ENCODE data around the gene KCNJ13. TPM values are rescaled to one million over a fixed set of nuclear protein-coding genes. Genes with fewer than 3 reads are reported as not detected.

Gene KCNJ13
- total RNA-seq, 4 donors from 2014 or later, result not detected

- peaks cover 0 to 25% (median 12%) of the 10 kb centered on the region in 4 donors for H3K36me3 ChIP-seq
- DNase-seq, result no peak
- WGBS, 2 donors (ENCODE audit: low coverage in 1 of 2), result 42 to 54% methylated on average over 1 of the region's 1 CpG
- no peaks in the 10 kb centered on the region for H3K27me3 ChIP-seq
- peaks cover 0 to 35% (median 7%) of the 10 kb centered on the region in 4 donors for H3K4me1 ChIP-seq
- intact Hi-C loops (cut with DNase I; ENCODE audit: low total_unique reads), result no loop called here
- TF ChIP-seq POLR2A (IDR thresholded peaks at IDR 0.05), result no peak
- no peak for TF ChIP-seq EP300 (IDR thresholded peaks at IDR 0.05; ENCODE audit: low read depth)
- no peak for TF ChIP-seq POLR2AphosphoS5 (IDR thresholded peaks at IDR 0.05)
- no peak for TF ChIP-seq CTCF (IDR thresholded peaks at IDR 0.05)
- no peak overlapping the region for H3K27ac ChIP-seq
- H3K9me3 ChIP-seq, result no peaks in the 10 kb centered on the region
- in situ Hi-C loops (cut with MboI; ENCODE audit: low pct_ligation_motif_present in 1 of 4, low pct_unique_long_range_greater_than_20kb in 1 of 4, low sequenced_read_pairs in 3 of 4), result no loop called here
- no peak overlapping the region for H3K4me3 ChIP-seq
Observed at GRCh38 chr2:232744963-232745362, 31.4 kb downstream of the KCNJ13 start.

DNA sequence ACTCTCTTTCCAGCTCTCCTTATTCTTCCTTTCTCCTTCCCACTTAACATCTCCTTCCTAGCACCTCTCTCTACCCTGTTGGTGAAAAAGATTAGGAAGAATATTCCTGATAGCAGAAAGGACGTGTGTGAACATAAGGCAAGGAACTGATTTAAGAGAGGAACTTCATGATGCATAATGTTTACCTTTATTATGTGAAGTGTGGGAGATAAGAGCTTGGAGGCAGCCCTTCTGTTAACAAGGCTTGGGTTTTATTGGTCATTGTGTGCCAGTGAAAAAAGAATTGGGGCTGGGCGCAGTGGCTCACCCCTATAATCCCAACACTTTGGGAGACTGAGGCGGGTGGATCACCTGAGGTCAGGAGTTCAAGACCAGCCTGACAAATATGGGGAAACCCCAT lies 34.4 kb downstream of the KCNJ13 start:
- Histone ChIP-seq H3K27me3 (no peaks in the 10 kb centered on the region), H3K9me3 (no peaks in the 10 kb centered on the region), H3K36me3 (peaks cover 0 to 4% (median under 1%) of the 10 kb centered on the region in 4 donors), H3K27ac (no peak overlapping the region), H3K4me1 (peaks cover 0 to 35% (median 7%) of the 10 kb centered on the region in 4 donors), H3K4me3 (no peak overlapping the region)
- in situ Hi-C loops (cut with MboI; ENCODE audit: low pct_ligation_motif_present in 1 of 4, low pct_unique_long_range_greater_than_20kb in 1 of 4, low sequenced_read_pairs in 3 of 4), result no loop called here
- no peak for DNase-seq
- intact Hi-C loops (cut with DNase I; ENCODE audit: low total_unique reads), result no loop called here
- TF ChIP-seq POLR2AphosphoS5 (IDR thresholded peaks at IDR 0.05) (no peak), EP300 (IDR thresholded peaks at IDR 0.05; ENCODE audit: low read depth) (no peak), CTCF (IDR thresholded peaks at IDR 0.05) (no peak), POLR2A (IDR thresholded peaks at IDR 0.05) (no peak)
- WGBS, 2 donors (ENCODE audit: low coverage in 1 of 2), result 75 to 87% methylated on average over 1 to 3 of the region's 3 CpGs

- intact Hi-C loops (cut with DNase I; ENCODE audit: low total_unique reads), result no loop called here
- Histone ChIP-seq H3K27me3 (no peaks in the 10 kb centered on the region), H3K4me3 (no peak overlapping the region), H3K27ac (no peak overlapping the region), H3K4me1 (peaks cover 0 to 35% (median 7%) of the 10 kb centered on the region in 4 donors), H3K9me3 (no peaks in the 10 kb centered on the region), H3K36me3 (peaks cover 0 to 6% (median 2%) of the 10 kb centered on the region in 4 donors)
- in situ Hi-C loops (cut with MboI; ENCODE audit: low pct_ligation_motif_present in 1 of 4, low pct_unique_long_range_greater_than_20kb in 1 of 4, low sequenced_read_pairs in 3 of 4), result no loop called here
- DNase-seq, result no peak
- WGBS, 2 donors (ENCODE audit: low coverage in 1 of 2), result 91% methylated on average over 4 of the region's 4 CpGs; no CpG with 5 or more reads in 1 of the 2 donors
- TF ChIP-seq CTCF (IDR thresholded peaks at IDR 0.05), result no peak
- TF ChIP-seq POLR2AphosphoS5 (IDR thresholded peaks at IDR 0.05), result no peak
- TF ChIP-seq POLR2A (IDR thresholded peaks at IDR 0.05), result no peak
- no peak for TF ChIP-seq EP300 (IDR thresholded peaks at IDR 0.05; ENCODE audit: low read depth)
Observed at GRCh38 chr2:232741294-232741693, 35.1 kb downstream of the KCNJ13 start.

DNA sequence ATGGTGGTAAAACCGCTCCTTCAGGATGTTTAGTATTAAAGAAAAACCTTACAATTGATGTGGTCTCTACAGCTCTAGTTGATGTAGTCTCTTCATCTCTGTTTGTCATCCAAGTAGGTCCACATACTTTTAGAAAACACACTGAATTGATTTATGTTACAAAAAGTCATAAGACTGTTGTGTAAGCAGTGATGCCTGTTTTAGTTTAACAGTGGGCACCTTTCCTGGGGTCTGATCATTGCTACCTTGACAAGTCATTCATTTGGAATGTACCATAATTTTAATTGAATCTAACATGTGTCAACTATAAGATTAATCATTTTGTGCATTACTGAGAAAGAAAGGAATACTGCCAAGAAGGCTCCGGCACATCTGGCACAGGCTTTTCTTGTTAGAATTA lies 44.9 kb downstream of the KCNJ13 start:
- TF ChIP-seq CTCF (IDR thresholded peaks at IDR 0.05) (no peak), POLR2AphosphoS5 (IDR thresholded peaks at IDR 0.05) (no peak), POLR2A (IDR thresholded peaks at IDR 0.05) (no peak), EP300 (IDR thresholded peaks at IDR 0.05; ENCODE audit: low read depth) (no peak)
- 78 to 86% methylated on average over 2 of the region's 2 CpGs for WGBS, 2 donors (ENCODE audit: low coverage in 1 of 2)
- peaks cover 0 to 26% (median 10%) of the 10 kb centered on the region in 4 donors for H3K36me3 ChIP-seq
- intact Hi-C loops (cut with DNase I; ENCODE audit: low total_unique reads), result no loop called here
- H3K9me3 ChIP-seq, result no peaks in the 10 kb centered on the region
- no peak overlapping the region for H3K27ac ChIP-seq
- no peaks in the 10 kb centered on the region for H3K27me3 ChIP-seq
- H3K4me1 ChIP-seq, result no peaks in the 10 kb centered on the region
- H3K4me3 ChIP-seq, result no peak overlapping the region
- in situ Hi-C loops (cut with MboI; ENCODE audit: low pct_ligation_motif_present in 1 of 4, low pct_unique_long_range_greater_than_20kb in 1 of 4, low sequenced_read_pairs in 3 of 4), result no loop called here
- no peak for DNase-seq

Data from transverse colon (tissue), 4 donors.